Endodermal cell (in vitro differentiated cells): ENCODE results near the gene ITFG1. TPM values are rescaled to one million over a fixed set of nuclear protein-coding genes. Genes with fewer than 3 reads are reported as not detected.
"Not testable (repeated sequence)": the region's sequence is repeated elsewhere in the genome, so short reads cannot be mapped to it uniquely, and the experiment has no call there.

ENCODE experiments used
- DNase-seq: peaks from one replicate; pipeline ENCODE4 v3.0.0-alpha.2; 2017
- H3K27ac ChIP-seq: 2 replicates; pipeline ENCODE4 v1.5.1; 2013; ENCODE audit warnings: mild to moderate bottlenecking, low read depth, low read length, moderate library complexity
- H3K27me3 ChIP-seq: 2 replicates; pipeline ENCODE4 v1.6.1; 2013; ENCODE audit warnings: mild to moderate bottlenecking, low read length, moderate library complexity; ENCODE audit not compliant: insufficient read depth, control insufficient read depth, poor library complexity, severe bottlenecking
- H3K36me3 ChIP-seq: 2 replicates; pipeline ENCODE4 v1.7.0; 2013; ENCODE audit warnings: mild to moderate bottlenecking, low read length, moderate library complexity; ENCODE audit not compliant: control insufficient read depth, insufficient read depth
- H3K4me1 ChIP-seq: one replicate; pipeline ENCODE4 v1.7.0; 2013; ENCODE audit warnings: low read length; ENCODE audit not compliant: control insufficient read depth, insufficient read depth
- H3K4me3 ChIP-seq: 2 replicates; pipeline ENCODE4 v1.5.1; 2013; ENCODE audit warnings: mild to moderate bottlenecking, low read length, moderate library complexity
- H3K9ac ChIP-seq: 2 replicates; pipeline ENCODE4 v1.6.1; 2013; ENCODE audit warnings: mild to moderate bottlenecking, low read length, moderate library complexity; ENCODE audit not compliant: poor library complexity, severe bottlenecking; ENCODE audit errors: extremely low read depth
- H3K9me3 ChIP-seq: 2 replicates; pipeline ENCODE4 v1.6.1; 2013; ENCODE audit warnings: mild to moderate bottlenecking, low read length, moderate library complexity; ENCODE audit not compliant: control insufficient read depth
- H3K27ac Mint-ChIP-seq: 2 replicates; pipeline ENCODE4 v1.8.0; 2020; ENCODE audit warnings: mixed read lengths
- H3K27me3 Mint-ChIP-seq: 2 replicates; pipeline ENCODE4 v1.8.0; 2021; ENCODE audit warnings: mild to moderate bottlenecking, mixed read lengths; ENCODE audit not compliant: insufficient read depth
- H3K36me3 Mint-ChIP-seq: 2 replicates; pipeline ENCODE4 v1.8.0; 2020; ENCODE audit warnings: low read depth, mixed read lengths
- H3K4me1 Mint-ChIP-seq: 2 replicates; pipeline ENCODE4 v1.8.0; 2020; ENCODE audit warnings: mixed read lengths
- H3K4me3 Mint-ChIP-seq: 2 replicates; pipeline ENCODE4 v1.8.0; 2020; ENCODE audit warnings: mild to moderate bottlenecking, moderate library complexity, mixed read lengths
- H3K9me3 Mint-ChIP-seq: 2 replicates; pipeline ENCODE4 v1.8.0; 2020; ENCODE audit warnings: mild to moderate bottlenecking, mixed read lengths
- WGBS, 2 experiments: methylation state at CpG; one replicate each; pipeline versions ENCODE4 v1.1.5 to v1.1.7; 2013; ENCODE audit warnings: missing lambda C conversion rate in 2 of 2, mixed read lengths in 1 of 2; ENCODE audit not compliant: insufficient coverage in 1 of 2, insufficient read length in 1 of 2; 5-methylcytosine and 5-hydroxymethylcytosine counted together
- total RNA-seq, 2 donors: library from RNA; stranded (reverse); fragmentation: NEBNext Ultra II Directional in 1 of 2; extraction: Animal tissue kit (Norgen Biotek cat#: 25700) in 1 of 2; gene quantifications; 2 replicates in 1 of 2; 3 replicates in 1 of 2; pipeline ENCODE4 v1.2.1, GENCODE V29; 2021
- TF ChIP-seq, protein P1 (sequence below): fragments of 200-600 bp; sonication (generic); conservative IDR thresholded peaks from 2 replicates; pipeline ENCODE4 v1.5.0; 2021; ENCODE audit warnings: antibody characterized with exemption, mild to moderate bottlenecking

Gene ITFG1
- total RNA-seq, 2 donors from 2014 or later, result 35.6 to 40.0 TPM

DNA sequence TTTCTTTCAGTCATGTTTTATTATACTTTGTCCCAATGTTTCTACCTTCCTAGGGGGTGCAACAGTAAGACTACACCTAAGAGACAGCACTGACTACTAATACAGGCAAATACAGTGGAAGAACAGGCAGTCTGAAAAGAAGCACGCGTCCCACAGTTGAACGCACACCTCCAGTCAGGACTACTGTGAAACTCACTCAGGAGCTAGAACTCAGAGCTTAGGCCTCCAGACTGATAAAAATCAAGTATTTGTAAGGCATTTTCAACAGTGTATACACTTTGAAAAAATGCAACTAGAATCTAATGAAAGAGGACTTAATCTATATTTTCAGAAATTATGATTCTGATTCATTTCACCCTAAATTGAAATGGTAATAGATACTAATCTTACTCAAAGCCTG lies 14.4 kb downstream of the ITFG1 start:
- H3K36me3 Mint-ChIP-seq, result peaks cover 43% of the 10 kb centered on the region

GRCh38 chr16:47442884-47443283 lies 18.0 kb downstream of the ITFG1 start:
- H3K27me3 Mint-ChIP-seq, H3K27ac ChIP-seq, DNase-seq, H3K4me3 ChIP-seq, H3K4me1 ChIP-seq, H3K27me3 ChIP-seq, H3K9ac ChIP-seq, H3K4me3 Mint-ChIP-seq, H3K4me1 Mint-ChIP-seq, H3K9me3 ChIP-seq, H3K27ac Mint-ChIP-seq: not testable (repeated sequence)
- Mint-ChIP-seq H3K9me3 (peaks cover 40% of the 10 kb centered on the region), H3K36me3 (peaks cover 61% of the 10 kb centered on the region)
- H3K36me3 ChIP-seq, result peaks cover 21% of the 10 kb centered on the region

More for the DNA sequence above, 14.4 kb downstream of the ITFG1 start:
- no peak for DNase-seq
- whole genome bisulfite sequencing, 2 experiments, result 91 to 94% methylated on average over 3 of the region's 3 CpGs
- no peaks in the 10 kb centered on the region for H3K4me1 ChIP-seq
- H3K27ac ChIP-seq, result no peak overlapping the region
- H3K27ac Mint-ChIP-seq, result no peak overlapping the region
- TF ChIP-seq, protein P1, sequence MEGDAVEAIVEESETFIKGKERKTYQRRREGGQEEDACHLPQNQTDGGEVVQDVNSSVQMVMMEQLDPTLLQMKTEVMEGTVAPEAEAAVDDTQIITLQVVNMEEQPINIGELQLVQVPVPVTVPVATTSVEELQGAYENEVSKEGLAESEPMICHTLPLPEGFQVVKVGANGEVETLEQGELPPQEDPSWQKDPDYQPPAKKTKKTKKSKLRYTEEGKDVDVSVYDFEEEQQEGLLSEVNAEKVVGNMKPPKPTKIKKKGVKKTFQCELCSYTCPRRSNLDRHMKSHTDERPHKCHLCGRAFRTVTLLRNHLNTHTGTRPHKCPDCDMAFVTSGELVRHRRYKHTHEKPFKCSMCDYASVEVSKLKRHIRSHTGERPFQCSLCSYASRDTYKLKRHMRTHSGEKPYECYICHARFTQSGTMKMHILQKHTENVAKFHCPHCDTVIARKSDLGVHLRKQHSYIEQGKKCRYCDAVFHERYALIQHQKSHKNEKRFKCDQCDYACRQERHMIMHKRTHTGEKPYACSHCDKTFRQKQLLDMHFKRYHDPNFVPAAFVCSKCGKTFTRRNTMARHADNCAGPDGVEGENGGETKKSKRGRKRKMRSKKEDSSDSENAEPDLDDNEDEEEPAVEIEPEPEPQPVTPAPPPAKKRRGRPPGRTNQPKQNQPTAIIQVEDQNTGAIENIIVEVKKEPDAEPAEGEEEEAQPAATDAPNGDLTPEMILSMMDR, result no peak
- peaks cover 17% of the 10 kb centered on the region for H3K9me3 Mint-ChIP-seq
- H3K27me3 ChIP-seq, result no peaks in the 10 kb centered on the region
- no peak overlapping the region for H3K9ac ChIP-seq
- H3K36me3 ChIP-seq, result peaks cover 52% of the 10 kb centered on the region
- H3K4me3 Mint-ChIP-seq, result no peak overlapping the region
- no peak overlapping the region for H3K4me3 ChIP-seq
- H3K27me3 Mint-ChIP-seq, result no peaks in the 10 kb centered on the region
- no peaks in the 10 kb centered on the region for H3K4me1 Mint-ChIP-seq
- peaks cover 6% of the 10 kb centered on the region for H3K9me3 ChIP-seq

- peaks cover 16% of the 10 kb centered on the region for H3K36me3 ChIP-seq
- DNase-seq, H3K27ac ChIP-seq, H3K4me1 ChIP-seq, H3K4me1 Mint-ChIP-seq, H3K9ac ChIP-seq, H3K4me3 ChIP-seq, H3K4me3 Mint-ChIP-seq, H3K27me3 Mint-ChIP-seq, H3K9me3 ChIP-seq, H3K27me3 ChIP-seq, H3K27ac Mint-ChIP-seq: not testable (repeated sequence)
- Mint-ChIP-seq H3K9me3 (peaks cover 45% of the 10 kb centered on the region), H3K36me3 (peaks cover 61% of the 10 kb centered on the region)
- WGBS, 2 experiments, result 86 to 93% methylated on average over 1 to 3 of the region's 3 CpGs
These were observed 20.8 kb downstream of the ITFG1 start for GRCh38 chr16:47440066-47440465.

DNA sequence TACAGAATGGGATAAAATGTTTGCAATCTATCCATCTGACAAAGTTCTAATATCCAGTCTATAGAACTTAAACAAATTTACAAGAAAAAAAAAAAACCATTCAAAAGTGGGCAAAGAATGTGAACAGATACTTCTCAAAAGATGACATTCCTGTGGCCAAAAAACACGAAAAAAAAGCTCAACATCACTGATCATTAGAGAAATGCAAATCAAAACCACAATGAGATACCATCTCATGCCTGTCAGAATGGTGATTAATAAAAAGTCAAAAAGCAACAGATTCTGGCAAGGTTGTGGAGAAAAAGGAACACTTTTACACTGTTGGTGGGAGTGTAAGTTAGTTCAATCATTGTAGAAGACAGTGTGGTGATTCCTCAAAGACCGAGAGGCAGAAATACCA lies 26.6 kb downstream of the ITFG1 start:
- Histone ChIP-seq H3K9me3 (peaks cover 16% of the 10 kb centered on the region), H3K36me3 (peaks cover 23% of the 10 kb centered on the region)
- not testable (repeated sequence) for H3K9ac ChIP-seq, H3K27ac ChIP-seq, H3K4me3 Mint-ChIP-seq, H3K4me1 Mint-ChIP-seq, H3K27me3 Mint-ChIP-seq, DNase-seq, H3K27ac Mint-ChIP-seq, H3K4me3 ChIP-seq, H3K27me3 ChIP-seq, H3K4me1 ChIP-seq
- 97% methylated on average over 2 of the region's 2 CpGs; no CpG with 5 or more reads in 1 of the 2 experiments for WGBS, 2 experiments
- Mint-ChIP-seq H3K9me3 (peaks cover 31% of the 10 kb centered on the region), H3K36me3 (peaks cover 48% of the 10 kb centered on the region)
